Natural killer cell (primary cell): ENCODE data around the gene PLA2G2F. TPM values are rescaled to one million over a fixed set of nuclear protein-coding genes. Genes with fewer than 3 reads are reported as not detected.

ENCODE experiments used
- ATAC-seq, 3 donors: fragments of 150-1000 bp in 2 of 3; fragments of 200-7000 bp in 1 of 3; cut with Tn5 transposase; 1 replicate in 1 of 3; 2 replicates in 2 of 3; pipeline ENCODE4 v1.10.0; 2021; ENCODE audit warnings: mild to moderate bottlenecking in 2 of 3, moderate library complexity in 2 of 3
- DNase-seq, 2 donors: peaks; one replicate each; pipeline versions ENCODE4 v3.0.0 to v3.0.0-alpha.2; 2013 to 2021; ENCODE audit warnings: mixed read lengths in 1 of 2
- H3K27ac ChIP-seq: one replicate; pipeline ENCODE4 v1.5.1; 2013; ENCODE audit warnings: mild to moderate bottlenecking, low read length
- H3K27me3 ChIP-seq: one replicate; pipeline ENCODE4 v1.6.1; 2013; ENCODE audit warnings: low read length; ENCODE audit not compliant: control insufficient read depth, insufficient read depth
- H3K36me3 ChIP-seq: one replicate; pipeline ENCODE4 v1.6.1; 2013; ENCODE audit warnings: low read length; ENCODE audit not compliant: control insufficient read depth, insufficient read depth
- H3K4me1 ChIP-seq: one replicate; pipeline ENCODE4 v1.6.1; 2013; ENCODE audit warnings: low read length; ENCODE audit not compliant: control insufficient read depth, insufficient read depth
- H3K4me3 ChIP-seq: one replicate; pipeline ENCODE4 v1.5.1; 2013; ENCODE audit warnings: low read length
- H3K9me3 ChIP-seq: one replicate; pipeline ENCODE4 v1.6.1; 2013; ENCODE audit warnings: low read length; ENCODE audit not compliant: control insufficient read depth, insufficient read depth
- H3K27ac Mint-ChIP-seq, 2 donors: one replicate each; pipeline ENCODE4 v1.8.0; 2022; ENCODE audit warnings: mild to moderate bottlenecking in 2 of 2, mixed read lengths in 2 of 2, moderate library complexity in 1 of 2
- H3K27me3 Mint-ChIP-seq, 2 donors: one replicate each; pipeline ENCODE4 v1.8.0; 2022; ENCODE audit warnings: low read depth in 2 of 2, mixed read lengths in 2 of 2
- H3K36me3 Mint-ChIP-seq: one replicate; pipeline ENCODE4 v1.8.0; 2022; ENCODE audit warnings: mixed read lengths
- H3K4me1 Mint-ChIP-seq, 2 donors: one replicate each; pipeline ENCODE4 v1.8.0; 2022; ENCODE audit warnings: mixed read lengths in 2 of 2
- H3K4me3 Mint-ChIP-seq: one replicate; pipeline ENCODE4 v1.8.0; 2022; ENCODE audit warnings: mild to moderate bottlenecking, moderate library complexity, mixed read lengths
- H3K9me3 Mint-ChIP-seq, 2 donors: one replicate each; pipeline ENCODE4 v1.8.0; 2022; ENCODE audit warnings: mixed read lengths in 2 of 2
- WGBS: methylation state at CpG from one replicate; pipeline ENCODE4 v1.1.7; 2013; ENCODE audit warnings: missing lambda C conversion rate; ENCODE audit not compliant: insufficient coverage; 5-methylcytosine and 5-hydroxymethylcytosine counted together
- intact Hi-C: fragments of 100-400 bp; cut with micrococcal nuclease; formaldehyde crosslinking; loops from one replicate; pipeline ENCODE4 v1.14.2; 2022
- total RNA-seq, 4 donors: library from RNA; stranded (reverse); fragments of 120-200 nt in 1 of 4; gene quantifications; one replicate each; pipeline versions ENCODE4 v1.2.3 to v1.2.4, GENCODE V29; 2013 to 2022
- TF ChIP-seq, protein P1 (sequence below): fragments of 200-600 bp; IDR thresholded peaks from one replicate; pipeline ENCODE4 v1.8.0; 2022; ENCODE audit warnings: antibody characterized with exemption

The PLA2G2F gene
- total RNA-seq, 3 donors from 2014 or later (not counting 1 experiment from before 2014, with no cell fraction given): not detected

DNA sequence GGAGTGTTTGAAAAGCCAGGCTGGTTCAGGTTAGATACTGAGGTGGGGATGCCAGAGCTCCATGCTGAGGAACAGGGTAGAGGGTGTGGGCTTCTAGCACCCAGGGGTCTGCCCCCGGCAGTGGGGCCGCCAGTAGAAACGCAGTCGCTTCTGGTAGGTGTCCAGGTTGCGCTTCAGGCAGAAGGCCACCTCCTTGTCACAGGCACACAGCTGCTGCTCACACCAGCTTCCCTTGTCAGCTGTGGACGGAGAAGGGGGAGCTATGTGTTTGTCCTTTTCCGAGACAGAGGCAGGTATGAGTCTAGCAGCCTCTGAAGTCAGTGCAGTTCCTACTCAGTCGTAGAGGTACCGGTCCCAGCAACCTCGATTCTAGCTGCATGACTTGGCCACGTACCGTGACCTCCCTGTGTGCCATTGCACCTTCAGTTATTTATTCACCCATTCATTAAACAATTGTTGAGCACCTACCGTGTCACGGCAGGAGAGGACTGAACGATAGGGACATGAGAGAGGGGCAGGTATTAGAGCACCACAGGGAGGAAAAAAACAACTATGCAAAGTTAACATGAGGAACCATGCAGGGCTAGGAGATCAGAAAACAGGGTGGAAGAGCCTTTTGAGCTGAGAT is 25.0 kb upstream of the PLA2G2F start:
- TF ChIP-seq, protein P1, sequence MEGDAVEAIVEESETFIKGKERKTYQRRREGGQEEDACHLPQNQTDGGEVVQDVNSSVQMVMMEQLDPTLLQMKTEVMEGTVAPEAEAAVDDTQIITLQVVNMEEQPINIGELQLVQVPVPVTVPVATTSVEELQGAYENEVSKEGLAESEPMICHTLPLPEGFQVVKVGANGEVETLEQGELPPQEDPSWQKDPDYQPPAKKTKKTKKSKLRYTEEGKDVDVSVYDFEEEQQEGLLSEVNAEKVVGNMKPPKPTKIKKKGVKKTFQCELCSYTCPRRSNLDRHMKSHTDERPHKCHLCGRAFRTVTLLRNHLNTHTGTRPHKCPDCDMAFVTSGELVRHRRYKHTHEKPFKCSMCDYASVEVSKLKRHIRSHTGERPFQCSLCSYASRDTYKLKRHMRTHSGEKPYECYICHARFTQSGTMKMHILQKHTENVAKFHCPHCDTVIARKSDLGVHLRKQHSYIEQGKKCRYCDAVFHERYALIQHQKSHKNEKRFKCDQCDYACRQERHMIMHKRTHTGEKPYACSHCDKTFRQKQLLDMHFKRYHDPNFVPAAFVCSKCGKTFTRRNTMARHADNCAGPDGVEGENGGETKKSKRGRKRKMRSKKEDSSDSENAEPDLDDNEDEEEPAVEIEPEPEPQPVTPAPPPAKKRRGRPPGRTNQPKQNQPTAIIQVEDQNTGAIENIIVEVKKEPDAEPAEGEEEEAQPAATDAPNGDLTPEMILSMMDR: no peak
- Histone ChIP-seq H3K27me3 (no peaks in the 10 kb centered on the region), H3K27ac (no peak overlapping the region), H3K36me3 (no peaks in the 10 kb centered on the region), H3K9me3 (no peaks in the 10 kb centered on the region), H3K4me3 (no peak overlapping the region), H3K4me1 (no peaks in the 10 kb centered on the region)
- no peaks in the 10 kb centered on the region for H3K9me3 Mint-ChIP-seq
- peaks cover 9 to 22% of the 10 kb centered on the region in 2 donors for H3K27me3 Mint-ChIP-seq
- DNase-seq (no peak), ATAC-seq (no peak)
- H3K36me3 Mint-ChIP-seq: no peaks in the 10 kb centered on the region
- 85% methylated on average over 15 of the region's 15 CpGs for WGBS
- H3K27ac Mint-ChIP-seq: no peak overlapping the region
- no peaks in the 10 kb centered on the region for H3K4me1 Mint-ChIP-seq
- intact Hi-C loops: no loop called here
- H3K4me3 Mint-ChIP-seq: no peak overlapping the region

DNA sequence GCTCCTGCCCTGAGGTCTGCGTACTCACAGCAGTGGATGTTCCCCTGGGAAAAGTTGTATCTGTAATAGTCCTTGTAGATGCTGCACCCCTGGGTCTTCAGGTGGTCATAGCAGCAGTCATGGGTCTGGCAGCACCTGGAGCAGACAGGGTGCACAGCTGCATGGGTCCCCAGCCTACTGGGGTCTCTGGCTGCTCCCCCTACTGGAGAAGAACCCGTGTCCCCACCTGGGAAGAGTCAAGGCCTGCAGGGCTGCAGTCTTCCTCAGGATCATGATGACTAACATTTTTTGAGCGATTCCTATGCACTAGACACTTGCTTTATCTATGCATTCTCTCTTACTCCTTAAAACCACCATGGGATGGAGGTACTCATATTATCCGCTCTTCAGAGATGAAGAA is 23.6 kb upstream of the PLA2G2F start:
- TF ChIP-seq, protein P1: no peak
- no peak overlapping the region for H3K4me3 ChIP-seq
- Mint-ChIP-seq H3K27me3 (peaks cover 12 to 22% of the 10 kb centered on the region in 2 donors), H3K36me3 (no peaks in the 10 kb centered on the region), H3K9me3 (no peaks in the 10 kb centered on the region), H3K27ac (no peak overlapping the region), H3K4me1 (no peaks in the 10 kb centered on the region), H3K4me3 (no peak overlapping the region)
- WGBS: 83% methylated on average over 4 of the region's 4 CpGs
- no peaks in the 10 kb centered on the region for H3K36me3 ChIP-seq
- no peaks in the 10 kb centered on the region for H3K27me3 ChIP-seq
- no peak for DNase-seq
- intact Hi-C loops: no loop called here
- peaks cover 5% of the 10 kb centered on the region for H3K4me1 ChIP-seq
- H3K9me3 ChIP-seq: no peaks in the 10 kb centered on the region
- ATAC-seq: no peak
- no peak overlapping the region for H3K27ac ChIP-seq

DNA sequence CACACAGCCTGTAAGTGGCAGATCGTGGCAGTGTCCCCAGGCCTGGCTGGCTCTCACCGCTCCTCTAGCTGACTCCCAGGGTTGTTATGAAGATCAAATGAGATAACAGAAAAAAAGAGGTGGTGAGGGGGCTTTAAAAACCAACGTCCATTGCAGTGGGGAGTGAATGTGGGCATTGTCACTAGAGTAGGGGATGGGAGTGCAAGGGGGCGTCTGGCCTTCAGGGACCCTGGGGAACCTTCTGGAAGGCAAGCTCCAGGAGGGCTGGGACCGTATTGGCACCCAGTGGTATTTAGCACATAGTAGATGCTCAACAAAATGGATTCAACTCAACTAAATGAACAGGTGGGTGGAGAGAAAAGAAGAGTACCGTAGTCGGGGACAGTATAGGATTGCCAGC is 23.2 kb upstream of the PLA2G2F start:
- Mint-ChIP-seq H3K9me3 (no peaks in the 10 kb centered on the region), H3K4me3 (no peak overlapping the region), H3K27ac (no peak overlapping the region), H3K27me3 (peaks cover 12 to 22% of the 10 kb centered on the region in 2 donors), H3K4me1 (no peaks in the 10 kb centered on the region), H3K36me3 (no peaks in the 10 kb centered on the region)
- no peak for DNase-seq
- intact Hi-C loops: no loop called here
- no peak overlapping the region for H3K27ac ChIP-seq
- H3K36me3 ChIP-seq: no peaks in the 10 kb centered on the region
- no peaks in the 10 kb centered on the region for H3K9me3 ChIP-seq
- H3K4me3 ChIP-seq: no peak overlapping the region
- TF ChIP-seq, protein P1: no peak
- ATAC-seq: no peak
- H3K27me3 ChIP-seq: no peaks in the 10 kb centered on the region
- 90% methylated on average over 7 of the region's 7 CpGs for WGBS
- H3K4me1 ChIP-seq: peaks cover 5% of the 10 kb centered on the region

DNA sequence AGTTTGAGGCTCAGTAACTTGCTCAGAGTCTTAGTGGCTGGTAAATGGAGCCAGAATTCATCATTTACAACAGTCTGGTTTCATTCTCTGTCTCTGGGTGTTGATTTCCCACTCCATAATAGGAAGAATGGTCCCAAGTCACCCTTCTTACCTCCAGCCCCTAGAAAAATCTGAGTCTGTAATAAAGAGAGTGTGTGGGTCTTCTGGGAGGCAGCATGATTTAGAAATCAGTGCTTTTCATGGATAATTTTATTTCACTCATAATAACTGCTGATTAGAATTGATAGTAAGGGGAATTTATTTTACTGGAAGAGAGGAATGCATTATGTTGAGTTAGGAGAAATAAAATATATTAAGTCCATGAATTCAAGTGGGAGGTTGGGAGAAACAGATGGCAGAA is 21.9 kb upstream of the PLA2G2F start:
- H3K36me3 ChIP-seq: no peaks in the 10 kb centered on the region
- Mint-ChIP-seq H3K36me3 (no peaks in the 10 kb centered on the region), H3K9me3 (no peaks in the 10 kb centered on the region), H3K27me3 (peaks cover 15 to 29% of the 10 kb centered on the region in 2 donors), H3K27ac (no peak overlapping the region), H3K4me3 (no peak overlapping the region), H3K4me1 (no peaks in the 10 kb centered on the region)
- H3K9me3 ChIP-seq: no peaks in the 10 kb centered on the region
- H3K4me1 ChIP-seq: peaks cover 5% of the 10 kb centered on the region
- no peak for DNase-seq
- H3K27ac ChIP-seq: no peak overlapping the region
- ATAC-seq: no peak
- intact Hi-C loops: no loop called here
- H3K27me3 ChIP-seq: no peaks in the 10 kb centered on the region
- TF ChIP-seq, protein P1: no peak
- H3K4me3 ChIP-seq: no peak overlapping the region
